GM12878 (cell line): ENCODE results near the gene EHD4. TPM values are rescaled to one million over a fixed set of nuclear protein-coding genes. Genes with fewer than 3 reads are reported as not detected.

ENCODE experiments used
- ATAC-seq: fragments of 200-7000 bp; cut with Tn5 transposase; 3 replicates; pipeline ENCODE4 v1.9.1; 2020; ENCODE audit warnings: mild to moderate bottlenecking, moderate library complexity
- BruUV-seq: library from RNA; stranded (reverse); fragments of 400-500 nt; replicated peaks from 2 replicates; lab custom pipeline; 2021; lab: Mats Ljungman, UMichigan
- CTCF ChIA-PET: fragments of 300-600 bp; sonication (Branson Sonifier 250); formaldehyde crosslinking; extraction: SDS; loops from one replicate; lab custom pipeline; 2021; ENCODE audit warnings: inconsistent platforms; lab: Yijun Ruan, JAX
- POLR2A ChIA-PET: fragments of 350-600 bp; formaldehyde crosslinking; extraction: SDS; loops from one replicate; lab custom pipeline; 2021; ENCODE audit warnings: inconsistent platforms; lab: Charles Lee
- RAD21 ChIA-PET: fragments of 300-600 bp; sonication (Branson Sonifier 250); formaldehyde crosslinking; loops from one replicate; lab custom pipeline; 2023; ENCODE audit warnings: antibody characterized with exemption; ENCODE audit not compliant: unreplicated experiment; lab: Charles Lee
- SMC1A ChIA-PET: fragments of 300-600 bp; sonication (Branson Sonifier 250); formaldehyde crosslinking; loops from one replicate; lab custom pipeline; 2023; ENCODE audit not compliant: unreplicated experiment, uncharacterized antibody; lab: Charles Lee
- DNase-seq: peaks from one replicate; pipeline ENCODE4 v3.0.0-alpha.2; 2011; ENCODE audit warnings: low read depth, low spot score
- FAIRE-seq: peaks from 3 replicates; lab custom pipeline; 2011; peaks lifted over from hg19 to GRCh38; lab: Jason Lieb, UNC
- H2AFZ ChIP-seq: 2 replicates; pipeline ENCODE4 v1.6.0; 2011; ENCODE audit warnings: low read depth, low read length, control low read depth; ENCODE audit not compliant: control insufficient read depth
- H3K27ac ChIP-seq: 2 replicates; pipeline ENCODE4 v1.5.1; 2011; ENCODE audit warnings: control low read depth; ENCODE audit not compliant: control insufficient read depth, insufficient read depth
- H3K27me3 ChIP-seq, 2 experiments: replicated peaks in 1 of 2; 2 replicates each; pipeline versions ENCODE4 v1.6.0 to v1.6.1; 2011; ENCODE audit warnings: low read length in 1 of 2; ENCODE audit not compliant: control insufficient read depth in 2 of 2, insufficient read depth in 2 of 2
- H3K36me3 ChIP-seq, 2 experiments: 2 replicates each; pipeline ENCODE4 v1.5.1; 2011; ENCODE audit warnings: low read length in 1 of 2; ENCODE audit not compliant: control insufficient read depth in 2 of 2, insufficient read depth in 2 of 2
- H3K4me1 ChIP-seq: 2 replicates; pipeline ENCODE4 v1.6.1; 2011; ENCODE audit warnings: mild to moderate bottlenecking, low read length, moderate library complexity, mixed read lengths; ENCODE audit not compliant: control insufficient read depth, insufficient read depth
- H3K4me2 ChIP-seq: 2 replicates; pipeline ENCODE4 v1.6.0; 2011; ENCODE audit warnings: control low read depth; ENCODE audit not compliant: control insufficient read depth, insufficient read depth
- H3K4me3 ChIP-seq: fragments of 200-600 bp; sonication (generic); 2 replicates; pipeline ENCODE4 v1.5.1; 2016
- H3K79me2 ChIP-seq: 2 replicates; pipeline ENCODE4 v1.6.0; 2011; ENCODE audit warnings: low read length; ENCODE audit not compliant: control insufficient read depth, insufficient read depth
- H3K9ac ChIP-seq: 2 replicates; pipeline ENCODE4 v1.8.0; 2011; ENCODE audit warnings: low read length, control low read depth, mixed read lengths; ENCODE audit not compliant: control insufficient read depth, insufficient read depth
- H3K9me3 ChIP-seq: replicated peaks from 3 replicates; pipeline ENCODE4 v1.5.1; 2011; ENCODE audit warnings: mild to moderate bottlenecking, low read length; ENCODE audit not compliant: control insufficient read depth, insufficient read depth
- H4K20me1 ChIP-seq: 2 replicates; pipeline ENCODE4 v1.6.0; 2011; ENCODE audit not compliant: control insufficient read depth, insufficient read depth
- BHLHE40 ChIP-seq, 2 experiments: fragments of 450-650 bp in 1 of 2; IDR thresholded peaks; 2 replicates each; pipeline ENCODE4 v1.6.1; 2011 to 2017; ENCODE audit warnings: low read depth in 2 of 2, borderline replicate concordance in 1 of 2, improper control_type of control experiment in 1 of 2, low read length in 1 of 2, mild to moderate bottlenecking in 1 of 2
- EP300 ChIP-seq, 2 experiments: fragments of 150-350 bp in 1 of 2; IDR thresholded peaks; 2 replicates each; pipeline ENCODE4 v1.6.1; 2011 to 2012; ENCODE audit warnings: low read depth in 2 of 2, low read length in 2 of 2, borderline replicate concordance in 1 of 2, improper control_type of control experiment in 1 of 2, inconsistent platforms in 1 of 2; ENCODE audit not compliant: control insufficient read depth in 1 of 2
- GABPA ChIP-seq: IDR thresholded peaks from 2 replicates; pipeline ENCODE4 v1.6.1; 2014; ENCODE audit warnings: antibody characterized with exemption, low read depth, mild to moderate bottlenecking, inconsistent platforms
- GATAD2B ChIP-seq: fragments of 450-650 bp; conservative IDR thresholded peaks from 2 replicates; pipeline ENCODE4 v1.6.1; 2017; ENCODE audit warnings: low read depth, mild to moderate bottlenecking, moderate library complexity
- HDAC2 ChIP-seq: fragments of 200-600 bp; sonication (generic); IDR thresholded peaks from 2 replicates; pipeline ENCODE4 v1.6.1; 2017
- HDAC6 ChIP-seq: fragments of 200-600 bp; sonication (generic); IDR thresholded peaks from one replicate; pipeline ENCODE4 v1.8.0; 2017; ENCODE audit warnings: antibody characterized with exemption; ENCODE audit not compliant: unreplicated experiment
- HDGF ChIP-seq: fragments of 450-650 bp; IDR thresholded peaks from 2 replicates; pipeline ENCODE4 v1.6.1; 2016; ENCODE audit warnings: antibody characterized with exemption
- IKZF1 ChIP-seq: fragments of 450-650 bp; conservative IDR thresholded peaks from 2 replicates; pipeline ENCODE4 v1.6.1; 2017; ENCODE audit warnings: antibody characterized with exemption, mild to moderate bottlenecking
- IRF3 ChIP-seq: fragments of 450-650 bp; IDR thresholded peaks from 2 replicates; pipeline ENCODE4 v1.6.1; 2014; ENCODE audit warnings: mild to moderate bottlenecking
- NFYB ChIP-seq: IDR thresholded peaks from 2 replicates; pipeline ENCODE4 v1.6.1; 2011; ENCODE audit warnings: low read depth, mild to moderate bottlenecking, low read length, improper control_type of control experiment, moderate library complexity; ENCODE audit not compliant: insufficient read depth
- PBX3 ChIP-seq: IDR thresholded peaks from 2 replicates; pipeline ENCODE4 v1.6.1; 2011; ENCODE audit warnings: mild to moderate bottlenecking, low read depth, low read length, moderate library complexity; ENCODE audit not compliant: insufficient replicate concordance
- SMARCA5 ChIP-seq: fragments of 450-650 bp; IDR thresholded peaks from 2 replicates; pipeline ENCODE4 v1.6.1; 2017; ENCODE audit warnings: mild to moderate bottlenecking
- SREBF2 ChIP-seq: IDR thresholded peaks from 2 replicates; pipeline ENCODE4 v1.6.1; 2012; ENCODE audit warnings: mild to moderate bottlenecking, low read length
- TAF1 ChIP-seq: IDR thresholded peaks from 2 replicates; pipeline ENCODE4 v1.6.1; 2011; ENCODE audit warnings: mild to moderate bottlenecking, low read depth, low read length, borderline replicate concordance
- ZBTB11 ChIP-seq: fragments of 450-650 bp; formaldehyde crosslinking; IDR thresholded peaks from 2 replicates; pipeline ENCODE4 v1.5.0; 2022; ENCODE audit warnings: mild to moderate bottlenecking, missing genetic modification characterization
- ZBTB33 ChIP-seq: fragments of 450-650 bp; IDR thresholded peaks from 2 replicates; pipeline ENCODE4 v1.6.1; 2017; ENCODE audit warnings: mild to moderate bottlenecking
- ZNF217 ChIP-seq: fragments of 450-650 bp; IDR thresholded peaks from 2 replicates; pipeline ENCODE4 v1.6.1; 2017; ENCODE audit warnings: antibody characterized with exemption, mild to moderate bottlenecking
- WGBS: methylation state at CpG from one replicate; pipeline ENCODE4 v1.1.6; 2016; ENCODE audit warnings: low lambda C conversion rate; ENCODE audit not compliant: insufficient replicate concordance, insufficient coverage; ENCODE audit errors: missing lambda C conversion rate; 5-methylcytosine and 5-hydroxymethylcytosine counted together
- in situ Hi-C: fragments of 300-500 bp; cut with MboI; formaldehyde crosslinking; loops from 9 replicates; pipeline ENCODE4 v1.14.3; 2018; ENCODE audit warnings: mixed read lengths
- intact Hi-C: fragments of 100-400 bp; cut with micrococcal nuclease; formaldehyde crosslinking; loops from one replicate; pipeline ENCODE4 v1.14.2; 2022; ENCODE audit not compliant: unreplicated experiment
- polyA plus RNA-seq, 11 experiments: library from polyadenylated mRNA; depleted of rRNA in 4 of 11; unstranded in 6 of 11; stranded (reverse) in 5 of 11; fragments of >200 nt; fragmentation: Nextera tagmentation in 4 of 11; fragmentation: Illumina TruSeq in 1 of 11; extraction: Ambion mirVana in 4 of 11; extraction: Trizol in 1 of 11; gene quantifications; 1 replicate in 1 of 11; 2 replicates in 10 of 11; pipeline versions ENCODE4 v1.2.1 to v1.2.3, GENCODE V29; 2011 to 2016; ENCODE audit warnings: inconsistent platforms in 2 of 11, missing spikeins in 2 of 11, low read depth in 1 of 11
- total RNA-seq, 4 experiments: library from RNA; depleted of rRNA in 3 of 4; stranded (reverse); fragments of >200 nt in 3 of 4; fragmentation: Illumina TruSeq in 1 of 4; extraction: Trizol in 1 of 4; gene quantifications; 2 replicates each; pipeline versions ENCODE4 v1.2.1 to v1.2.3, GENCODE V29; 2013 to 2021

Gene EHD4
- total and polyA plus RNA-seq, 10 of the 15 experiments (the other 5 are each of a cell fraction or from before 2014, with no cell fraction given) = 4.2 to 62.9 (median 44.7) TPM

- Histone ChIP-seq H3K36me3 (no peaks in the 10 kb centered on the region), H3K27me3 (no peaks in the 10 kb centered on the region; a peak in 2 of 4 replicates), H4K20me1 (no peaks in the 10 kb centered on the region), H3K9ac (no peak overlapping the region), H3K4me1 (no peaks in the 10 kb centered on the region), H3K79me2 (no peaks in the 10 kb centered on the region), H3K4me3 (no peak overlapping the region), H3K4me2 (no peak overlapping the region), H2AFZ (no peak overlapping the region), H3K27ac (no peak overlapping the region), H3K9me3 (no peaks in the 10 kb centered on the region)
- SMC1A ChIA-PET = no interaction called here
- TF ChIP-seq HDAC2 (no peak), PBX3 (no peak), SREBF2 (no peak), EP300 (IDR thresholded peaks at IDR 0.05; ENCODE audit: borderline replicate concordance in 1 of 2, control insufficient read depth in 1 of 2, low read depth in 2 of 2, low read length in 2 of 2) (no peak), ZBTB33 (no peak), GABPA (no peak), IRF3 (no peak), TAF1 (no peak), IKZF1 (no peak), GATAD2B (no peak), HDGF (no peak), ZBTB11 (CRISPR knock-in tag) (no peak), NFYB (no peak), BHLHE40 (IDR thresholded peaks at IDR 0.05; ENCODE audit: borderline replicate concordance in 1 of 2, low read depth in 2 of 2, low read length in 1 of 2) (no peak), SMARCA5 (no peak), HDAC6 (no peak), ZNF217 (no peak)
- no TSS peak for BruUV-seq
- POLR2A ChIA-PET = no interaction called here
- in situ Hi-C loops = no loop called here
- RAD21 ChIA-PET = no interaction called here
- CTCF ChIA-PET = no interaction called here
- ATAC-seq (no peak), FAIRE-seq (no peak), DNase-seq (no peak)
- WGBS = 52% methylated on average over 12 of the region's 12 CpGs
- intact Hi-C loops = no loop called here
Observed at GRCh38 chr15:41874736-41875135, 97.6 kb downstream of the EHD4 start.
